OCI-LY7 (cell line): ENCODE measurements around the gene RFK. TPM values are rescaled to one million over a fixed set of nuclear protein-coding genes. Genes with fewer than 3 reads are reported as not detected.

Experiments used
- BruUV-seq: library from RNA; stranded (reverse); fragments of 400-500 nt; replicated peaks from 2 replicates; lab custom pipeline; 2021; lab: Mats Ljungman, UMichigan
- CTCF ChIA-PET: fragments of 300-600 bp; sonication (Branson Sonifier 250); formaldehyde crosslinking; loops from one replicate; lab custom pipeline; 2022; ENCODE audit warnings: antibody characterized with exemption; ENCODE audit not compliant: unreplicated experiment; lab: Charles Lee
- POLR2A ChIA-PET: fragments of 300-600 bp; sonication (Branson Sonifier 250); formaldehyde crosslinking; loops from one replicate; lab custom pipeline; 2022; ENCODE audit warnings: antibody characterized with exemption; lab: Charles Lee
- DNase-seq: peaks from one replicate; pipeline ENCODE4 v3.0.0-alpha.2; 2015; ENCODE audit warnings: low spot score
- H2AFZ ChIP-seq: fragments of 200-600 bp; sonication (generic), shearing (Covaris generic); 2 replicates; pipeline ENCODE4 v1.6.1; 2014; ENCODE audit warnings: mild to moderate bottlenecking, antibody characterized with exemption, low read length, moderate library complexity
- H3K27ac ChIP-seq: fragments of 200-600 bp; sonication (generic); 2 replicates; pipeline ENCODE4 v1.5.1; 2014; ENCODE audit warnings: mixed run types, low read depth, mild to moderate bottlenecking, moderate library complexity, low read length, inconsistent platforms; ENCODE audit not compliant: poor library complexity, severe bottlenecking
- H3K36me3 ChIP-seq: fragments of 200-600 bp; sonication (generic); 2 replicates; pipeline ENCODE4 v1.6.1; 2014; ENCODE audit warnings: mild to moderate bottlenecking, antibody characterized with exemption, low read length, moderate library complexity, mixed read lengths; ENCODE audit not compliant: insufficient read depth
- H3K4me1 ChIP-seq: fragments of 200-600 bp; sonication (generic); 2 replicates; pipeline ENCODE4 v1.5.1; 2014; ENCODE audit warnings: mild to moderate bottlenecking, low read length; ENCODE audit not compliant: insufficient read depth, poor library complexity, severe bottlenecking
- H3K4me2 ChIP-seq: fragments of 200-600 bp; sonication (generic); 2 replicates; pipeline ENCODE4 v1.6.1; 2014; ENCODE audit warnings: mild to moderate bottlenecking, low read length
- H3K4me3 ChIP-seq: fragments of 200-600 bp; sonication (generic); 2 replicates; pipeline ENCODE4 v1.5.1; 2014; ENCODE audit warnings: mild to moderate bottlenecking, low read depth, low read length; ENCODE audit not compliant: poor library complexity, severe bottlenecking
- H3K79me2 ChIP-seq: fragments of 200-600 bp; sonication (generic); 2 replicates; pipeline ENCODE4 v1.6.1; 2016; ENCODE audit warnings: low read depth, mild to moderate bottlenecking, low read length, moderate library complexity, mixed read lengths; ENCODE audit not compliant: insufficient read depth
- H3K9me2 ChIP-seq: fragments of 200-600 bp; sonication (generic); 2 replicates; pipeline ENCODE4 v1.6.1; 2016; ENCODE audit warnings: mild to moderate bottlenecking, low read length, mixed read lengths; ENCODE audit not compliant: insufficient read depth
- H3K9me3 ChIP-seq: fragments of 200-600 bp; sonication (generic); 2 replicates; pipeline ENCODE4 v1.6.1; 2014; ENCODE audit warnings: mild to moderate bottlenecking, mixed run types, low read length, mixed read lengths
- H4K20me1 ChIP-seq: fragments of 200-600 bp; sonication (generic); 2 replicates; pipeline ENCODE4 v1.6.1; 2014; ENCODE audit warnings: mild to moderate bottlenecking, antibody characterized with exemption, low read length, moderate library complexity, mixed read lengths; ENCODE audit not compliant: insufficient read depth
- EZH2phosphoT487 ChIP-seq: fragments of 200-600 bp; sonication (generic); IDR thresholded peaks from 2 replicates; pipeline ENCODE4 v1.6.1; 2018; ENCODE audit warnings: low read depth, borderline replicate concordance, mild to moderate bottlenecking, mixed run types, antibody characterized with exemption, low read length, moderate library complexity, mixed read lengths
- intact Hi-C: fragments of 100-400 bp; cut with micrococcal nuclease; formaldehyde crosslinking; loops from one replicate; pipeline ENCODE4 v1.10.0; 2022; ENCODE audit not compliant: unreplicated experiment
- total RNA-seq, 2 experiments: library from RNA; depleted of rRNA in 1 of 2; stranded (reverse); fragments of >200 nt in 1 of 2; shearing (Covaris generic) in 1 of 2; gene quantifications; 2 replicates each; pipeline ENCODE4 v1.2.3, GENCODE V29; 2014 to 2022
- TF ChIP-seq, protein P1 (sequence below): fragments of 200-600 bp; sonication (generic); conservative IDR thresholded peaks from 2 replicates; pipeline ENCODE4 v1.5.1; 2014; ENCODE audit warnings: mild to moderate bottlenecking, antibody characterized with exemption, low read length, moderate library complexity, mixed read lengths

Gene RFK
- total RNA-seq, 2 experiments from 2014 or later = 28.7 to 37.8 TPM

DNA sequence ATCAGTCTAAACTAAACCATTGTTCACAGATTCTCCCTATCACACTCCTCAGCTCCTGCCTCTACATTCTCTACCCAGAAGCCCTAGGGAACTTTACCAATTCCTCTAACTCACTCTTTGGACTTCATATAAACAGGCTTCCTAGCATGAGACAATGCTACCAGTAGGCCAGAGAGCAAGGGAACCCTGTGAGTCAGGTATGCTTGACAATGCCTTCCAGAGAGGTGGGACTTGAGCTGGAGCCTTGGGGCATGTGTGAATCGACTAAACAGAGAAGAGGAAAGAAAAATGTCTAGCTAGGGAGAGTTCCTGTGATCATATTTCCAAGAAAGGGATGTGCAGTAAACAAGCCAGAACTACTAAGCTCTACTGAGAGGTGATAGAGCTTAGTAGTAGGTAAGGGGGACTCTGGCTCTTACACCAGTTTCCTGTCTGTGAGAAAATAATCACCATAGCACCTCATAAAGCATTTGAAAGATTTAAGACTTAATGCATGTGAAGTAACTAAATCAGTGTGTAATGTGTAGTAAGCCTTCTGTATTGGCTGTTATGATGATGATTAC, 6.4 kb upstream of the RFK start:
- Histone ChIP-seq H3K79me2 (no peaks in the 10 kb centered on the region), H3K4me1 (peaks cover 40% of the 10 kb centered on the region), H3K9me2 (no peaks in the 10 kb centered on the region), H3K4me3 (no peak overlapping the region), H4K20me1 (no peaks in the 10 kb centered on the region), H3K9me3 (no peaks in the 10 kb centered on the region), H2AFZ (no peak overlapping the region), H3K27ac (no peak overlapping the region), H3K36me3 (no peaks in the 10 kb centered on the region), H3K4me2 (no peak overlapping the region)
- intact Hi-C loops = loop anchor here (5.0 kb wide), 1 partner anchor 242 kb away; no protein-coding TSS in a partner anchor
- ChIA-PET POLR2A (interaction anchor here (1.3 to 2.0 kb wide), 3 partner anchors 20 to 62 kb away, joined by 4 to 5 read pairs (median 5); no protein-coding TSS in a partner anchor), CTCF (no interaction called here)
- no peak for TF ChIP-seq EZH2phosphoT487
- TF ChIP-seq, protein P1, sequence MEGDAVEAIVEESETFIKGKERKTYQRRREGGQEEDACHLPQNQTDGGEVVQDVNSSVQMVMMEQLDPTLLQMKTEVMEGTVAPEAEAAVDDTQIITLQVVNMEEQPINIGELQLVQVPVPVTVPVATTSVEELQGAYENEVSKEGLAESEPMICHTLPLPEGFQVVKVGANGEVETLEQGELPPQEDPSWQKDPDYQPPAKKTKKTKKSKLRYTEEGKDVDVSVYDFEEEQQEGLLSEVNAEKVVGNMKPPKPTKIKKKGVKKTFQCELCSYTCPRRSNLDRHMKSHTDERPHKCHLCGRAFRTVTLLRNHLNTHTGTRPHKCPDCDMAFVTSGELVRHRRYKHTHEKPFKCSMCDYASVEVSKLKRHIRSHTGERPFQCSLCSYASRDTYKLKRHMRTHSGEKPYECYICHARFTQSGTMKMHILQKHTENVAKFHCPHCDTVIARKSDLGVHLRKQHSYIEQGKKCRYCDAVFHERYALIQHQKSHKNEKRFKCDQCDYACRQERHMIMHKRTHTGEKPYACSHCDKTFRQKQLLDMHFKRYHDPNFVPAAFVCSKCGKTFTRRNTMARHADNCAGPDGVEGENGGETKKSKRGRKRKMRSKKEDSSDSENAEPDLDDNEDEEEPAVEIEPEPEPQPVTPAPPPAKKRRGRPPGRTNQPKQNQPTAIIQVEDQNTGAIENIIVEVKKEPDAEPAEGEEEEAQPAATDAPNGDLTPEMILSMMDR = no peak
- no peak for DNase-seq
- no TSS peak for BruUV-seq

DNA sequence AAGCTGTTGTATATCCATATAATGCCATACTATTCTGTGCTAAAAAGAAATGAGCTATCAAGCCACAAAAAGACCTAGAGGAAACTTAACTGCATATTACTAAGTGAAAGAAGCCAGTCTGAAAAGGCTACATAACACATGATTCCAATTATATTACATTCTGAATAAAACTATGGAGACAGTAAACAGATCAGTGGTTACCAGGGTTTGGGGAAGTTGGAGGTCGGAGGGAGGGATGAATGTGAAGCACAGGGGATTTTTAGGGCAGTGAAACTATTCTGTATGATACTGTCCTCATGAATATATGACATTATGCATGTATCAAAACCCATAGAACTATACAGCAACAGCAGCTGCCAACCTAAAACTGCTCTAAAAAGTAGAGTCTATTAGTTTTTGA, 5.6 kb upstream of the RFK start:
- POLR2A ChIA-PET = interaction anchor here (1.1 to 2.0 kb wide), 2 partner anchors 63 to 319 kb away, joined by 3 to 5 read pairs; no protein-coding TSS in a partner anchor
- BruUV-seq = no TSS peak
- no peak overlapping the region for H3K27ac ChIP-seq
- H3K4me1 ChIP-seq = peaks cover 39% of the 10 kb centered on the region
- H3K9me3 ChIP-seq = no peaks in the 10 kb centered on the region
- TF ChIP-seq EZH2phosphoT487 = no peak
- TF ChIP-seq, protein P1 = no peak
- H3K4me3 ChIP-seq = no peak overlapping the region
- H3K9me2 ChIP-seq = no peaks in the 10 kb centered on the region
- no peak overlapping the region for H3K4me2 ChIP-seq
- no peaks in the 10 kb centered on the region for H3K36me3 ChIP-seq
- intact Hi-C loops = loop anchor here (5.0 to 10.0 kb wide), 2 partner anchors 242 to 1445 kb away; partner anchors contain the start of gene C9orf40
- CTCF ChIA-PET = no interaction called here
- H4K20me1 ChIP-seq = no peaks in the 10 kb centered on the region
- no peak for DNase-seq
- no peaks in the 10 kb centered on the region for H3K79me2 ChIP-seq
- no peak overlapping the region for H2AFZ ChIP-seq

DNA sequence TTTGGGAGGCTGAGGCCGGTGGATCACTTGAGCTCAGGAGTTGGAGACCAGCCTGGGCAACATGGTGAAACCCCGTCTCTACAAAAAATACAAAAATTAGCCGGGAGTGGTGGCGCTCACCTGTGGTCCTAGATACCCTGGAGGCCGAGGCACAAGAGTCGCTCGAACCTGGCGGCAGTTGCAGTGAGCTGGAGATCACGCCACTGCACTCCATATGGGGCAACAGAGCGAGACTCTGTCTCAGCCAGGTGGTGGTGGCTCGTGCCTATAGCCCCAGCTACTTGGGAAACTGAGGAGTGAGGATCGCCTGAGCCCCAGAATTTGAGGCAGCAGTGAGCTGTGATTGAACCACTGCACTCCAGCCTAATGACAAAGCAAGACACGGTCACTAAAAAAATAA, 2.4 kb upstream of the RFK start:
- Histone ChIP-seq H3K27ac (no peak overlapping the region), H3K4me3 (no peak overlapping the region), H3K9me2 (no peaks in the 10 kb centered on the region), H2AFZ (no peak overlapping the region), H3K4me1 (peaks cover 22% of the 10 kb centered on the region), H3K79me2 (peaks cover 21% of the 10 kb centered on the region), H3K36me3 (peaks cover 12% of the 10 kb centered on the region), H4K20me1 (no peaks in the 10 kb centered on the region), H3K4me2 (no peak overlapping the region), H3K9me3 (peaks cover 13% of the 10 kb centered on the region)
- intact Hi-C loops = loop anchor here (10.0 kb wide), 1 partner anchor 1442 kb away; the partner anchor contains the start of gene C9orf40
- BruUV-seq = no TSS peak
- no peak for DNase-seq
- TF ChIP-seq, protein P1 = no peak
- no peak for TF ChIP-seq EZH2phosphoT487
- POLR2A ChIA-PET = no interaction called here
- CTCF ChIA-PET = no interaction called here
